GM18858 (cell line): Measurements from ENCODE around the gene CACNA2D2.
A peak's percentile ranks its signal among the peaks of the same experiment; 100 is the strongest.

ENCODE experiments used
- ATAC-seq: cut with Tn5 transposase; IDR thresholded peaks from one replicate; pipeline ENCODE4 v1.9.1; 2021; ENCODE audit not compliant: unreplicated experiment

Gene CACNA2D2

GRCh38 chr3:50353245-50354004 is 150.0 kb downstream of the CACNA2D2 start:
- ATAC-seq: no peak

- ATAC-seq: no peak
These were observed 150.7 kb downstream of the CACNA2D2 start for GRCh38 chr3:50352781-50353180.

DNA sequence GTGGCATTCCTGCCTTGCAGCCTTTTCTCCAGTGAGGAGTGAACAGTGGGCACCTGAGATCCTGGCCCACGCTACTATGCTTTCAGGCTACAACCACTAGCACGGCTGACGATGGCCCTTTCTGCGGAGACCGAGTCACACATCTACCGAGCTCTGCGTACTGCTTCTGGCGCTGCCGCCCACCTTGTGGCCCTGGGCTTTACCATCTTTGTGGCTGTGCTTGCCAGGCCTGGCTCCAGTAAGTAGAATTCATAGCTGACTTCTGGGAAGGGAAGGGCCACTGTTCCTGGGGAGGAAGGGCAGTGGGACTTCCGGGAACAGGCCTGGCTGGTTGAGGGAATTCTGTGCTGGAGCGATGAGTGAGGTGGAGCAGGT is 152.1 kb downstream of the CACNA2D2 start:
- ATAC-seq: no peak

DNA sequence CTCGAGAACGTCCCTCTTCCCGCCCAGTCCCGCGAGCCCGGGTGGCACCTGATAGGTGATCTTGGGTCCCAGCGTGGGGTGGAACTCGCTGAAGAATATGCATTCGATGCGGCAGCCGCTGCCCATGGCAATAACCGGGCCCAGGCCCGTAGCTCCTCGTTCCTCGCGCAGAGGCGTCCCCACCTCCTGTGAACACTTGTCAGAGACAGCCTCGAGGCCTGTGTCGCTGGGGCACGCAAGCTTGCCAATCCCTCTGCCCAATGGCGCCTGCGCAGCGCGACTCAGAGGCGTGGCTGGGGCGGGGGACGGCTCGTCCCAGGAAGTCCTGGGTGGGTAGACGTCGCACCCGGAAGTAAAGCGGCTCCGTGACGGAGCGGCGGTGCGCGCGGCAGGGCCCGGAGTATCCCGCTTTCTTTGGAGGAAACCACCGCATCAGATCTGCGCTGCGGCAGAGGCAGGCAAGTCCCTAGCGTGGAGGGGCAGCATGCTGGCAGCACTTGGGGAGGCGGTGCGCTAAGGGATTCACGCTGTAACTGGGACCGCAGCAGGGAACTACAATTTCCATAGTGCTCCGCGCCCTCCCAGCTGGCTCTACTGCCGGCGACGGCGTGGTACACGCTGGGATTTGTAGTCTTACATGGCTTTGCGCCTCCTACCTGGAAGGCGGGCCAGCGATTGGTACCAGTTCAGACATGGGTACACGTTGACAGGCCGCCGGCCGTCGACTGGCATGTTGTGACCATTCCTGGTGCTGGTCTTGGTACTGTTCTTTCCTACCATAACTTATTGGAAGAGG is 152.7 kb downstream of the CACNA2D2 start, which contains the start of the genes CYB561D2 and NPRL2:
Gene CYB561D2 (plus strand): TSS at position 336 of the 796 bp plus-strand sequence. CDS start 572 bp downstream, outside the sequence.
Gene NPRL2 (minus strand): TSS at position 249 of the 796 bp plus-strand sequence. CDS start 123 bp downstream, at position 126.
- ATAC-seq: peak; percentile 69

DNA sequence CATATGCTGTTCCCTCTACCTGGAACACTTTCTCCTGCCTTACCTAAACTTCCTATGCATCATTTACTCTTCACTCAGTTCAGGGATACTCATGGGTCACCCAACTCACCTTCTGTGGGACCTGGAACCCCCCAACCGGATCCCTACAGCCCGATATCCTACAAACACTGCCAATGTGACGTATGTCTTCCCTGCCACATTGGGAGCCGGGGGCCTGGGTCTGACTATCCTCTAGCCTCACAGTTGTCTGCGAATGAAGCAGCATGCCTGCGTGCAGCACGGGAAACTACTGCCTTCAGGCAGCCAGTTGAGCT is 153.3 kb downstream of the CACNA2D2 start:
- no peak for ATAC-seq

- no peak for ATAC-seq
These were observed 156.1 kb downstream of the CACNA2D2 start for GRCh38 chr3:50347187-50347813.

GRCh38 chr3:50345586-50346234 is 157.7 kb downstream of the CACNA2D2 start, which contains the start of gene ZMYND10:
Gene ZMYND10, minus strand, starts transcription at chr3:50345732. Its CDS starts 153 bp downstream, at chr3:50345579.
- no peak for ATAC-seq

DNA sequence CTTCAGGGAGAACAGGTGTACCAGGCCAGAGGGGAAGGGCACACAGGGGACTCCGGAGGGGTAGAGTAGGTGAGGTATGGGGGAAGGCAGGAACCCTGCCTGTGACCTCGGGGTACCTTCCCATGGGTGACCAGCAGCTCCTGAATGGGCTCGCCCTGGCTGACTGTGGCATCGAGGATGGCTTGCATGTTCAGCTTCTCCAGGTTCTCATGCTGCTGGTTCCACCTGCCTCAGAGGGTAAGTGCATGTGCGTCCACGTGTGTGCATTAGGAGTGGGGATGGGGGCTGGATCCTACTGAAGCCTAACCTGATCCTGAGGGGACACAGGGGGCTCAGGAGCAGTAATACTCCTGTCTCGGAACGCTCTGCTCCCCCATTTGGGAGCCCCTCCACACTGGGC is 158.4 kb downstream of the CACNA2D2 start:
- no peak for ATAC-seq

DNA sequence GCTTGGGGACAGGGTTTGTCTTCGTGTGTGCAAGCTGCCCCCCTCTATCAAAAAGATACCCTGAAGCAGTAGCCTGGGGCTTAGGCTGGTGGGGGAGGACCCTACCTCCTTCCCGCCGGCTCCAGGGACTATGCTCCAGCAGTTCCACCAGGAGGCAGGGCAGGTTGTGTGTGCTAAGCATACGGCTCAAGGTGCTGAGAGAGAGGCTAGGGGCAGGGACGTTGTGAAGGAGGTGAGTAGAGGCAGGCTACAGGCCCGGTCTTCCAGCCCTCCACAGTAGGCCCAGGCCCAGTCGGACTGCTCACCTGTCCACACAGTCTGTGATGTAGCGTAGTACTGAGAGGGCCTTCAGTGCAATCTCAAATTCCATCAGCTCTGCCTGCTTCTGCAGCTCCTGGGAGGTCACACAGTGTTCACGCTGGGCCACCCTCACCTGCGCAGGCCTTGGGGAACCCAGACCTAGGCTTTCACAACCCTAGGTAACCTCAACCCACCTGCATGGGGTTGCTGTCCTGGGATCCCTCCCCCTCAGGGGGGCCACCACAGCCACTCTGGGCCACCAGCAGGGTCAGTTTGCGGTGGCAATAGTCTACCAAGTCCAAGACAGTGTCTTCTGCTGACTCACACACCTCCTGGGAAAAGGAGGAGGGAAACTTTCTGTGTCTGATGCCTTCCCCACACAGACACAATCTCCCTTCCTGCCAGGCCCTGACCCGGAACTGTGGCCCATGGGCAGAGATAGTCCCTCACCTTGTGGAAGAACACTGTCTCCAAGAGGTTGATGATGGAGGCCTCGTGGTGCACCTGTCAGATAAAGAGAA is 160.4 kb downstream of the CACNA2D2 start:
- ATAC-seq: no peak

GRCh38 chr3:50341996-50342650 is 161.3 kb downstream of the CACNA2D2 start:
- no peak for ATAC-seq

- no peak for ATAC-seq
These were observed 161.9 kb downstream of the CACNA2D2 start for GRCh38 chr3:50341537-50341936.

GRCh38 chr3:50340448-50341329 is 162.7 kb downstream of the CACNA2D2 start, which contains the start of gene RASSF1:
Gene RASSF1, minus strand, starts transcription at chr3:50340836. Its CDS starts 31 bp downstream, at chr3:50340805.
- no peak for ATAC-seq

DNA sequence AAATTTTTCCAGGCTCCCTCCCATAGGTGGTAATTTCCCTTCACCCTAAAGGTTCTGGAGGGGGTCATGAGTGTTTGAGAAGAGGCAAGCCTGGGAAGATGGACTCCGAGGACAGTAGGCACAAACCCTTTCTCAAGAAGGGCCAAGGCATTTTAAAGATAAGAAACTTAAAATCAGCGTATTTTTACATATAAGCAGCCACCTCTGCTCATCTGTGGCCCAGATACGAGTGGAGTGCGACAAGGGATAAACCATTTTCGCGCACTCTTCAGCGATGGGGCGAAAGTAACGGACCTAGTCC is 163.3 kb downstream of the CACNA2D2 start:
- ATAC-seq: no peak

DNA sequence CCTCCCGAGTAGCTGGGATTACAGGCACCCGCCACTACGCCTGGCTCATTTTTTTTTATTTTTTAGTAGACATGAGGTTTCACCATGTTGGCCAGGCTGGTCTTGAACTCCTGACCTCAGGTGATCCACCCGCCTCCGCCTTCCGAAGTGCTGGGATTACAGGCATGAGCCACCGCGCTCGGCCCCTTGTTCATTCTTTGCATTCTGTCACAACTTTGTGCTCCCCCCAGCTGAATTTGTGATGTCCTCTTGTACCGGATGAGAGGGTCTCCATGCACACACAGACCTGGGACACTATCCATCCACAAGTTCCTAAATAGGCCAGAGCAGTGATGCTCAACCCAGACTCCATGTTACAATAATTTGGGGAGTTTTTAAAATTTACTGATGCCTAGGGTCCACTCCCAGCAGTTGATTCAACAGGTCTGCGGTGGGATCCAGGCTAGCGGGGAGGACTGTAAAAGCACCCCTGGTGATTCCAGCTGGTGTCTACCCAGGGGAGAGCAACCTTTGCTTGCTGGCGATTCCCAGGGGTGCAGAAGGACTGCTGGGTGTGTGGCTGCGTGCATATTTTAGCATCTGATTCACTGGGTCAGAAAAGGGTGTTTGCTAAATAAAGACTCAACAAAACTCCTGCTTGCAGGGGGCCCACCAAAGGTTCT is 163.8 kb downstream of the CACNA2D2 start:
- ATAC-seq: no peak

DNA sequence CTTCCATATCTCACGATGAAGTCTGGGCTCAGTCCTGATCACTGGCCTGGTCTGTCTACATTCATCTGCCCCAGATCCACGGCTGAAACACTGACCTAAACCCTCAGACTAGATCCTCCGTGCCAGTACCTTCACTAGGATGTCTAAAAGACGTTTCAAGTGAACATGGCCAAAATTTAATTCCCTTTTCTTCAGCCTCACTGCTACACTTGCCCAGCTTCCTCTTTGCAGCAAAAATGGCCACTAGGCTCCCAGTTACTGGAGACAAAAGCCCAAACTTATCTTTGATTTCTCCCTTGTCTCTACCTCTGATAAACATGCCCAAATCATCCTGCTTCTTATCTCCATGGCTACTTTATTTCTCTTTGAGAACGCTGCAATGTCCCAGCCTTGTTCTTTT is 164.5 kb downstream of the CACNA2D2 start:
- no peak for ATAC-seq

- ATAC-seq: peak; percentile 48
These were observed 166.1 kb downstream of the CACNA2D2 start for GRCh38 chr3:50337175-50337861.

- peak; percentile 16 for ATAC-seq
These were observed 166.8 kb downstream of the CACNA2D2 start for GRCh38 chr3:50336452-50337174.
